AG09319 (cell line): Measurements from ENCODE around the gene RPS19.

Source experiments
- DNase-seq: peaks from one replicate; pipeline ENCODE4 v3.0.0-alpha.2; 2010; ENCODE audit warnings: low read depth; ENCODE audit errors: extremely low read depth
- CTCF ChIP-seq: IDR thresholded peaks from 2 replicates; pipeline ENCODE4 v1.5.1; 2011; ENCODE audit warnings: low read depth, mild to moderate bottlenecking, inconsistent platforms, low read length, moderate library complexity

RPS19 gene

DNA sequence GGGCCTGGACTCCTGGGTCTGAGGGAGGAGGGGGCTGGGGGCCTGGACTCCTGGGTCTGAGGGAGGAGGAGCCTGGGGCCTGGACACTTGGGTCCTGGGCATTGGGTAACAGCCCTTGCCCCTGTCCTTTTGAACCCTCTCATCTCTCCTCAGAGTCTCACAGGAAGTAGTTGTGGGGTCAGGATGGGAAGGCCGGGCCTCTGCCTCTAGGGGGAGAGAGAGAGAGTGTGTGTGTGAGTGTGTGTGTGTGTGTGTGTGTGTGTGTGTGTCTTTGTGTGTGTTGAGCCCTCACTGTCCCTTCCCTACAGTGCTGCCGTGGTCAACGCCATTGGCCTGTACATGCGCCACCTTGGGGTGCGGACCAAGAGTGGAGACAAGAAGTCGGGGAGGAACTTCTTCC is 33.8 kb downstream of the RPS19 start:
- no peak for TF ChIP-seq CTCF
- DNase-seq = no peak

DNA sequence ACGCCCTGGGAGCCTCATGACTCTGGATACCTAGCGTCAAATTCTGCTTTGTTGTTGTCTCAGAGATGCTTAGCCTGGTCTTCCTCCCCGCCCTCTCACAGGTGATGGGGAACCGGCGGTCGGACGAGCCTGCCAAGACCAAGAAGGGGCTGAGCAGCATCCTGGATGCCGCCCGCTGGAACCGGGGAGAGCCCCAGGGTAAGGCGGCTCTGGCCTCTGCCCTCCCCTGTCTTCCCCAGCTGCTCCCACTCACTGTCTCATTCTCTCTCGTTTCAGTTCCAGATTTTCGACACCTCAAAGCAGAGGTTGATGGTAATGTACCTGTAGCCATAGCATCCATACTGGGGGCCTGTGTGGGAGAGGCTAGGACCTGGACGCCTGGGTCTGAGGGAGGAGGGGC is 34.3 kb downstream of the RPS19 start:
- DNase-seq = no peak
- TF ChIP-seq CTCF = no peak

- TF ChIP-seq CTCF = peak; percentile 4
Observed at GRCh38 chr19:41895745-41896580, 35.9 kb downstream of the RPS19 start.

GRCh38 chr19:41896581-41896942 is 36.5 kb downstream of the RPS19 start:
- no peak for TF ChIP-seq CTCF
- DNase-seq = no peak

More at GRCh38 chr19:41895745-41896580, 35.9 kb downstream of the RPS19 start:
- DNase-seq = no peak

- DNase-seq = no peak
- no peak for TF ChIP-seq CTCF
Observed at GRCh38 chr19:41897181-41897580, 37.1 kb downstream of the RPS19 start.

- DNase-seq = no peak
- no peak for TF ChIP-seq CTCF
Observed at GRCh38 chr19:41897820-41898219, 37.8 kb downstream of the RPS19 start.

DNA sequence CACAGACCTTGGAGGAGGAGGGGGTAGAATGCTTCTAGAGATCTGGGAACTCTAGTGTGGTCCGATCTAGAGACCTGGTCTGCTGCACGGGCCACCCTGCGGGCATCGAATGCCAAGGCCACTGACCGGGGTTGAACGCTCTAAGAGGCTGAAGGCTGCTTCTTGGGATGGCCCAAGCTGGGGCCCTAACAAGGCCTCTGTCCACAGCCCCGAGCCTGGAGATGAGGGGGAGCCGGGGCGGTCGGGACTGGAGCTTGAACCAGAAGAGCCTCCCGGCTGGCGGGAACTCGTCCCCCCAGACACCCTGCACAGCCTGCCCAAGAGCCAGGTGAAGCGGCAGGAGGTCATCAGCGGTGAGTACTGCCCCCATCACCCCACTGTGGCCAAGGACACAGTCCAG is 38.2 kb downstream of the RPS19 start:
- no peak for DNase-seq
- TF ChIP-seq CTCF = no peak
